ENCODE data around the gene CLEC4D. TPM values are rescaled to one million over a fixed set of nuclear protein-coding genes. Genes with fewer than 3 reads are reported as not detected.

The CLEC4D gene
- total and polyA plus RNA-seq, 2 of the 8 experiments (the other 6 are each of a cell fraction or from before 2014, with no cell fraction given) = 0.14 TPM; not detected in 1

DNA sequence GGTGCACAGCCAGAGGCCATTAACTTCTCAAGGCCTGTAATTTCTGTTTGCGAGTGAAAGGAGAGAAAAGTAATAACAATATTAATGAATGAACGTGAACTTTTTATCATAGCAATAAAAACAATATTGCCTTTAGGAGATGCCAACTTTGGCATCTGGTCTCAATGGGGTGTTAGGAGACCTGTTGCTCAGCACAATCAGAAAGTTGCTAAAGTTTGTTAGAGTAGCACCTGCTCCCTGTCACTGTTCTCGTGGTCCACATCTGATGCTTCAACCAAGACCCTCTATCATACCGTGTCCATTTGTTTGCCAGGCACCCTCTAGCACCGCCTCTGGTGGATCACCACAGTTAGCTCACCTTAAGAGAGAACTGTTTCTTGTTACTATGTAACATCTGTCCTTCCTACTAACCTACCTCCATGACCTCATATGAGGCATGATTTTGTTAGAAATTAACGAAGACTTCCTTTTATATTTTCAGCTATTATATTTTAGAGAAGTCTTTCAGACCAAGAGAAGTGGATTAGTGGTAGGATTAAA lies 39.9 kb downstream of the CLEC4D start (continued):
- TF ChIP-seq RAD21 (IDR thresholded peaks at IDR 0.05 in 1 of 2, conservative IDR thresholded peaks at IDR 0.05 in 1 of 2; ENCODE audit: low read depth in 2 of 2, low read length in 2 of 2) = peak in 1 of 2 experiments; percentile 19; a peak in 1 of 4 replicates
- TF ChIP-seq KDM1A (IDR thresholded peaks at IDR 0.05; ENCODE audit: borderline replicate concordance, low read length) = no peak

Data from H1 (cell line).